CD8-positive, alpha-beta memory T cell (primary cell): Measurements from ENCODE around the gene ZNF268. TPM values are rescaled to one million over a fixed set of nuclear protein-coding genes. Genes with fewer than 3 reads are reported as not detected.

Source experiments
- CTCF ChIA-PET: fragments of 350-600 bp; sonication (Branson Sonifier 250); formaldehyde crosslinking; loops from one replicate; lab custom pipeline; 2021; ENCODE audit warnings: antibody characterized with exemption; lab: Charles Lee
- POLR2A ChIA-PET: fragments of 350-600 bp; sonication (Branson Sonifier 250); formaldehyde crosslinking; loops from one replicate; lab custom pipeline; 2021; ENCODE audit warnings: antibody characterized with exemption; lab: Charles Lee
- DNase-seq, 5 donors: peaks; one replicate each; pipeline versions ENCODE4 v3.0.0 to v3.0.0-alpha.2; 2020 to 2022; ENCODE audit warnings: mixed read lengths in 1 of 5
- H3K27ac ChIP-seq: one replicate; pipeline ENCODE4 v1.7.0; 2013; ENCODE audit warnings: low read depth, mild to moderate bottlenecking, low read length, moderate library complexity
- H3K27me3 ChIP-seq: 2 replicates; pipeline ENCODE4 v1.7.0; 2013; ENCODE audit warnings: low read length, mild to moderate bottlenecking; ENCODE audit not compliant: insufficient read depth, poor library complexity, severe bottlenecking
- H3K36me3 ChIP-seq: 2 replicates; pipeline ENCODE4 v1.7.0; 2013; ENCODE audit warnings: mild to moderate bottlenecking, low read length, moderate library complexity; ENCODE audit not compliant: insufficient read depth
- H3K4me1 ChIP-seq: 2 replicates; pipeline ENCODE4 v1.7.0; 2013; ENCODE audit warnings: mild to moderate bottlenecking, low read length, moderate library complexity; ENCODE audit not compliant: insufficient read depth
- H3K4me3 ChIP-seq: 2 replicates; pipeline ENCODE4 v1.7.0; 2013; ENCODE audit warnings: mild to moderate bottlenecking, low read length
- H3K9me3 ChIP-seq: 2 replicates; pipeline ENCODE4 v1.7.0; 2013; ENCODE audit warnings: mild to moderate bottlenecking, low read length
- H3K27ac Mint-ChIP-seq, 8 donors: one replicate each; pipeline ENCODE4 v1.8.0; 2020 to 2021; ENCODE audit warnings: mixed read lengths in 8 of 8, mild to moderate bottlenecking in 6 of 8, inconsistent platforms in 3 of 8, moderate library complexity in 3 of 8
- H3K27me3 Mint-ChIP-seq, 2 donors: one replicate each; pipeline ENCODE4 v1.8.0; 2020 to 2021; ENCODE audit warnings: mixed read lengths in 2 of 2, mild to moderate bottlenecking in 1 of 2, moderate library complexity in 1 of 2
- H3K36me3 Mint-ChIP-seq, 3 donors: one replicate each; pipeline ENCODE4 v1.8.0; 2020 to 2021; ENCODE audit warnings: mixed read lengths in 3 of 3, inconsistent platforms in 1 of 3, mild to moderate bottlenecking in 1 of 3
- H3K4me1 Mint-ChIP-seq, 3 donors: one replicate each; pipeline ENCODE4 v1.8.0; 2020 to 2021; ENCODE audit warnings: mixed read lengths in 3 of 3, inconsistent platforms in 1 of 3, mild to moderate bottlenecking in 1 of 3
- H3K4me3 Mint-ChIP-seq, 7 donors: one replicate each; pipeline ENCODE4 v1.8.0; 2020 to 2021; ENCODE audit warnings: mixed read lengths in 7 of 7, mild to moderate bottlenecking in 6 of 7, moderate library complexity in 4 of 7, inconsistent platforms in 2 of 7
- H3K9me3 Mint-ChIP-seq, 5 donors: one replicate each; pipeline ENCODE4 v1.8.0; 2020 to 2022; ENCODE audit warnings: mixed read lengths in 5 of 5, mild to moderate bottlenecking in 3 of 5, moderate library complexity in 2 of 5, inconsistent platforms in 1 of 5
- polyA plus RNA-seq: library from polyadenylated mRNA; unstranded; fragments of 300-500 nt; fragmentation: Illumina TruSeq; gene quantifications from one replicate; pipeline ENCODE4 v1.2.3, GENCODE V29; 2021
- total RNA-seq, 2 experiments: library from RNA; stranded (reverse); gene quantifications; one replicate each; pipeline ENCODE4 v1.2.3, GENCODE V29; 2021

The ZNF268 gene
- total and polyA plus RNA-seq, 3 experiments from 2014 or later, result 19.8 to 22.6 (median 22.6) TPM

DNA sequence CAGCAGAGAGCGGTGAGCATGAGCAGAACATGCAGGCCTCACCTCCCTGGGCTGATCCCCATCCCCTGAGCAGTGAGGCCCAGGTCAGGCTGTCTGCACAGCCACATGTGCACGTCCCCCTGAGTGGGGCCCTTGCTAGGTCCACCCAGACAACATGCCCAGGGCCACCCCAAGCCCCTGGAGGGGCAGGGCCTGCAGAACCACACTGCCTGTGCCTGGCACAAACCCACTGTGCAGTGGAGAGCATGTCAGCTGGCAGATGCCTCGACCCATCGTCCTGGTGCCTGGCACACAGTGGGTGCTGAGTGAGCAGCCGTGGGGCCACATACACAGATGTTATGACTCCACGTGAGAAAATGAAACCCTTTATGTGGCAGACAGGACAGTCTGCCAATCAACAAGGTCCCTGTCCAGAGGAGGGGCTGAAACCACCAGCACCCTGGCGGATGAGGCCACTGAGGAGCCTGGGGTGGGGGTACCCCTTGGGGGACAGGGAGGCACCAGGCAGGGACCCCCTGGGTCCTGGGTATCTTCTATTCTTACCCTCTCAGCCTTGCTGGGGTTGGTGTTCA, 46.1 kb downstream of the ZNF268 start:
- no peak for DNase-seq
- H3K4me3 ChIP-seq, result no peak overlapping the region
- peaks cover 0 to 8% (median 0%) of the 10 kb centered on the region in 3 donors for H3K36me3 Mint-ChIP-seq
- no peaks in the 10 kb centered on the region for H3K9me3 ChIP-seq
- no peaks in the 10 kb centered on the region for H3K4me1 Mint-ChIP-seq
- H3K9me3 Mint-ChIP-seq, result peaks cover 0 to 29% (median 18%) of the 10 kb centered on the region in 5 donors
- no peak overlapping the region for H3K4me3 Mint-ChIP-seq
- CTCF ChIA-PET, result no interaction called here
- no peaks in the 10 kb centered on the region for H3K4me1 ChIP-seq
- peaks cover 0 to 8% of the 10 kb centered on the region in 2 donors for H3K27me3 Mint-ChIP-seq
- H3K27ac ChIP-seq, result no peak overlapping the region
- POLR2A ChIA-PET, result no interaction called here
- no peak overlapping the region for H3K27ac Mint-ChIP-seq
- no peaks in the 10 kb centered on the region for H3K36me3 ChIP-seq
- H3K27me3 ChIP-seq, result no peaks in the 10 kb centered on the region

DNA sequence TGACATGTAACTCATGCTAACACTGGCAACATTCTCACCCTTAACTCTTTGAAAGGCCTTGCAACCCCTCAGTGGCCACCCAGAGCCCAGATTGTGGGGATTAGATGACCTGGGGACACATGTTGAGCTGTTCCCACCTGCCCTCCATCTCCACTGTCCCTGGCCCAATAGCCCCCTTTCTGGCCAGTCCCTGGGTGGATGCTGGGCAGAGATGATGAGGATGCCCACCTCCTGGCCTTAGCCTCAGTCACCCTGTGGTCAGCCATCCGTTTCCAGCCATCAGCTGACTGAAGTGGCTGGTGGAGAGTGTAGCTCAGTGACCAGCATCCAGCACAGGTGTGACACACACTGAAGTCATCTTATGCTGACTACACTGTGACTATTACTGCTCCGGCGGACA, 49.7 kb downstream of the ZNF268 start:
- H3K27me3 Mint-ChIP-seq, result peaks cover 0 to 8% of the 10 kb centered on the region in 2 donors
- Histone ChIP-seq H3K27ac (no peak overlapping the region), H3K9me3 (no peaks in the 10 kb centered on the region), H3K4me3 (no peak overlapping the region), H3K4me1 (no peaks in the 10 kb centered on the region), H3K36me3 (no peaks in the 10 kb centered on the region), H3K27me3 (no peaks in the 10 kb centered on the region)
- ChIA-PET CTCF (no interaction called here), POLR2A (no interaction called here)
- H3K9me3 Mint-ChIP-seq, result peaks cover 0 to 16% (median 8%) of the 10 kb centered on the region in 5 donors
- H3K4me3 Mint-ChIP-seq, result no peak overlapping the region
- peaks cover 0 to 14% (median 0%) of the 10 kb centered on the region in 3 donors for H3K36me3 Mint-ChIP-seq
- DNase-seq, result no peak
- no peak overlapping the region for H3K27ac Mint-ChIP-seq
- no peaks in the 10 kb centered on the region for H3K4me1 Mint-ChIP-seq

DNA sequence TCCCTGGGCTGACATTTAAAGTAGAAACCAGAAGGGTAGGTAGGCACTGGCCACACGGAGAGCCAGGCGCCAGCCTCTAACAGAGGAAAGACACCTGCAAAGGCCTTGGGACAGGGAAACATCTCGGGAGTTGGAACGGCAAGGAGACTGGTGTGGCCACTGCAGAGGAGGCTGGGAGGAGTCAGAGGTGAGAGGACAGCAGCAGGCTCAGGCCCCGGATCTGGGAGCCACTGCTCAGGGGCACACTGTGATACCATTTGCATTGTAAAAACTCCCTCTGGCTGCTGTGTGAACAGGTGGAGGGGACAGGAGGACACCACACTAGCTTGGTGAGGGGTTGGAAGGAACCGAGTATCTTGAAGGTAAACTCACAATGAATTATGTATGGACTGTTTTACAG, 51.7 kb downstream of the ZNF268 start:
- Histone ChIP-seq H3K9me3 (no peaks in the 10 kb centered on the region), H3K4me1 (no peaks in the 10 kb centered on the region), H3K36me3 (no peaks in the 10 kb centered on the region), H3K27ac (no peak overlapping the region), H3K27me3 (no peaks in the 10 kb centered on the region), H3K4me3 (no peak overlapping the region)
- Mint-ChIP-seq H3K9me3 (peaks cover 0 to 17% (median 13%) of the 10 kb centered on the region in 5 donors), H3K36me3 (peaks cover 0 to 14% (median 0%) of the 10 kb centered on the region in 3 donors), H3K4me3 (no peak overlapping the region), H3K27me3 (peaks cover 0 to 8% of the 10 kb centered on the region in 2 donors), H3K27ac (peak overlapping the region in 1 of 8 donors; percentile 76), H3K4me1 (no peaks in the 10 kb centered on the region)
- ChIA-PET POLR2A (no interaction called here), CTCF (no interaction called here)
- no peak for DNase-seq

DNA sequence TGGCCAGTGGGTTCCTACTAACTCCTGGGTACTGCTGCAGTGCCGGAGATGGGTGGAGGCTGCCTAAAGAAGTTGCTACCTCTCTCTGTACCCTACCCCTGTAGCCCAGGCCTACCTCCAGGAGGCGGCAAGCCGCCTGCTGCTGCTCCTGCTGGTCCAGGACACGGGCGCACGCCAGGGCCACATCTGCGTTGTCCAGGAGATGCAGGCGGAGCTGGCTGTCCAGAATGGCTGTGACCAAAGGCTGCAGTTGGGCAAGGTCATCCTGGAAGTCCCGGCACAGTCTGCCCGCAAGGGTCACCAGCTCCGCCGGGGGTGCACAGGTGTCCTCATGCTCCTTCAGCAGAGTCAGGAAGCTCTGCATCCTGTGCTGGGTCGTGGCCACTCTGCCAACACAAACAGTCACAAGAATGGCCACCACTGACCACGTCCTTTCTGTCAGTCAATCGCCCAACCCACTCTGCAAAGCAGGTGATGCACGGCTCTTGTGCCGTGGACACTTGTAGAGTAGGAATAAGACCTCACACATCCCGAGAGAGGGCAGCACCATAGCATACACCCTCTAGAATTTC, 52.8 kb downstream of the ZNF268 start:
- Histone ChIP-seq H3K4me3 (no peak overlapping the region), H3K36me3 (no peaks in the 10 kb centered on the region), H3K27ac (no peak overlapping the region), H3K4me1 (no peaks in the 10 kb centered on the region), H3K9me3 (no peaks in the 10 kb centered on the region), H3K27me3 (no peaks in the 10 kb centered on the region)
- ChIA-PET CTCF (no interaction called here), POLR2A (no interaction called here)
- no peaks in the 10 kb centered on the region for H3K4me1 Mint-ChIP-seq
- peaks cover 0 to 15% (median 10%) of the 10 kb centered on the region in 5 donors for H3K9me3 Mint-ChIP-seq
- H3K36me3 Mint-ChIP-seq, result peaks cover 0 to 7% (median 0%) of the 10 kb centered on the region in 3 donors
- peak overlapping the region in 1 of 8 donors; percentile 69 for H3K27ac Mint-ChIP-seq
- DNase-seq, result no peak
- peaks cover 0 to 2% of the 10 kb centered on the region in 2 donors for H3K27me3 Mint-ChIP-seq
- no peak overlapping the region for H3K4me3 Mint-ChIP-seq

DNA sequence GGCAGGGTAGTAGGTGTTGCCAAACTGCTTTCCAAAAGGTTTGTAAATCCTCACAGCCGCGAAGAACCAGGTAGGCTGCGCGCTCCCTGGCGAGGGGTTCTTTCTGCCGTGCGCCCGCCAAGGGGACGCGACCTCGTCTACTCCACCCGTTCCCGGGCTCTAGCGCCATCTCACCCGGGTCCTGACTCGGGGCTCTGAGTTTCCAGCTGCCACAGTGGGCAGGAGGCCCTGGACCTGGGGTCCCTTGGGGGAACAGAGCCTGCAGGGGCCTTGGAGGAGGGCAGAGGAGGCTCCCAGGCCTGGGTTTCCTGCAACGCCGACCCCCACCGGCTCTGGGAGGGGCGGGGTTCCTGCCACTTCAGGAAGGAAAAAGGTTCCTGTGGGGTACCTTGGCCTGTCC, 53.7 kb downstream of the ZNF268 start:
- Histone ChIP-seq H3K27me3 (no peaks in the 10 kb centered on the region), H3K36me3 (no peaks in the 10 kb centered on the region), H3K4me1 (no peaks in the 10 kb centered on the region), H3K4me3 (no peak overlapping the region), H3K27ac (no peak overlapping the region), H3K9me3 (no peaks in the 10 kb centered on the region)
- Mint-ChIP-seq H3K27ac (no peak overlapping the region), H3K36me3 (peaks cover 0 to 7% (median 0%) of the 10 kb centered on the region in 3 donors), H3K9me3 (peaks cover 0 to 16% (median 13%) of the 10 kb centered on the region in 5 donors), H3K4me3 (no peak overlapping the region), H3K27me3 (peaks cover 2 to 5% of the 10 kb centered on the region in 2 donors), H3K4me1 (no peaks in the 10 kb centered on the region)
- ChIA-PET CTCF (no interaction called here), POLR2A (no interaction called here)
- DNase-seq, result no peak

DNA sequence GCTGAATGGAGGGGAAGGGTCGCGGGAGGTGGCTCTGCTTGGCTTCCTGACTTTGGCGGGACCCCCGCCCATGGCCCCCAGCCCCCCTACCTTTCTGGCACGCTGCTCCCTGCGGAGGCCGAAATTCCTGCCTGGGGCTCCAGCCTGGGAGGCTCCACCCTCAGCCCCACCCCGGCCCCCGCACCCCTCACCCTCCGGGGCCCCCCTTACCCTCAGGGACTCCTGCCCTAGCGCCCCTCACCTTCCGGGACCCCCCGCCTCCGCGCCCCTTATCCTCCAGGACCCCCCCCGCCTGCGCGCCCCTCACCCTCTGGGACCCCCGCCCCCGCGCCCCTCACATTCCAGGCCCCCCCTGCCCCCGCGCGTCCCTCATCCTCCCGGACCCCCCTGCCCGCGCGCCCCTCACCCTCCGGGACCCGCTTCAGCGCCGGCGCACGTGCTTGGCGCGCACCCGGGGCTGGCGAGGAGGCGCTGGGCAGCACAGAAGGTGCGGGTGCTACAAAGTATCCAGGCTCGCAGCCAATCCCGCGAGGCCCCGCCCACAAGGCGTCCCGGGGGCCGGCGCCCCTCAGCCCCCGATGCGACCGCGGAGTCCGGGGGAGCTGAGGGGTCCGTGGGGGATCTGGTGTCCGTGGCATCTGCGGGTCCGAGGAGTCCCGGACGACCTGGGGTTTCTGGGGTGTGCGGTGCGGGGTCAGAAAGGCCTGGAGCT, 54.3 kb downstream of the ZNF268 start, which contains the start of gene ANHX:
TSS of gene ANHX (minus strand) at position 477 of the 712 bp plus-strand sequence. CDS start 1,521 bp downstream, outside the sequence.
- no peaks in the 10 kb centered on the region for H3K27me3 ChIP-seq
- no peaks in the 10 kb centered on the region for H3K9me3 ChIP-seq
- Mint-ChIP-seq H3K4me1 (no peaks in the 10 kb centered on the region), H3K27ac (no peak within 1 kb of the TSS), H3K36me3 (peaks cover 0 to 7% (median 0%) of the 10 kb centered on the region in 3 donors), H3K9me3 (peaks cover 0 to 13% (median 12%) of the 10 kb centered on the region in 5 donors), H3K27me3 (peaks cover 2 to 9% of the 10 kb centered on the region in 2 donors), H3K4me3 (no peak within 1 kb of the TSS)
- no peak within 1 kb of the TSS for H3K4me3 ChIP-seq
- H3K4me1 ChIP-seq, result no peaks in the 10 kb centered on the region
- CTCF ChIA-PET, result no interaction called here
- DNase-seq, result no peak
- POLR2A ChIA-PET, result no interaction called here
- H3K27ac ChIP-seq, result no peak within 1 kb of the TSS
- H3K36me3 ChIP-seq, result no peaks in the 10 kb centered on the region

DNA sequence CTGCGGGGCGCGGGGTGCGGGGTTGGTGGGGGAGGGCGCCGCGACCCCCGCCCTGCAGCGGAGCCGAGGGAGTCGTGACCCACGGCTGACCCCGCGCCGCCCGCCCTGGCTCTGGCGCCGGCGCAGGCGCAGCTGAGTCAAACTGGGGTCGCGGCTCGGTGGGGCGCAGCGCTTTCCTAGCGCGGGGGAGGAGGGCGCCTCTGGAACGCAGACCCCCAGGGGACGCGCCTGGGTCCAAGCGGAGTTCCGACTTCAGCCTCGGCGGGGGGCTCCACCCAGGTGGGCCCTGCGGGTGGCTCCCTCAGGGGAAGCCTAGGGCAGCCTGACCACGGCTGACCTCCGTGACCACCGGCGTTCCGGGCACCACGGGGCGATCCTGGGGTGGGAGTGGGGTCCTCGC, 54.8 kb downstream of the ZNF268 start:
- Mint-ChIP-seq H3K36me3 (peaks cover 0 to 7% (median 0%) of the 10 kb centered on the region in 3 donors), H3K27ac (no peak overlapping the region), H3K4me3 (no peak overlapping the region), H3K9me3 (peaks cover 0 to 15% (median 14%) of the 10 kb centered on the region in 5 donors), H3K4me1 (no peaks in the 10 kb centered on the region), H3K27me3 (peaks cover 4 to 13% of the 10 kb centered on the region in 2 donors)
- no peaks in the 10 kb centered on the region for H3K9me3 ChIP-seq
- no peak overlapping the region for H3K27ac ChIP-seq
- H3K36me3 ChIP-seq, result no peaks in the 10 kb centered on the region
- POLR2A ChIA-PET, result no interaction called here
- no peak overlapping the region for H3K4me3 ChIP-seq
- H3K27me3 ChIP-seq, result no peaks in the 10 kb centered on the region
- CTCF ChIA-PET, result no interaction called here
- DNase-seq, result no peak
- H3K4me1 ChIP-seq, result no peaks in the 10 kb centered on the region

DNA sequence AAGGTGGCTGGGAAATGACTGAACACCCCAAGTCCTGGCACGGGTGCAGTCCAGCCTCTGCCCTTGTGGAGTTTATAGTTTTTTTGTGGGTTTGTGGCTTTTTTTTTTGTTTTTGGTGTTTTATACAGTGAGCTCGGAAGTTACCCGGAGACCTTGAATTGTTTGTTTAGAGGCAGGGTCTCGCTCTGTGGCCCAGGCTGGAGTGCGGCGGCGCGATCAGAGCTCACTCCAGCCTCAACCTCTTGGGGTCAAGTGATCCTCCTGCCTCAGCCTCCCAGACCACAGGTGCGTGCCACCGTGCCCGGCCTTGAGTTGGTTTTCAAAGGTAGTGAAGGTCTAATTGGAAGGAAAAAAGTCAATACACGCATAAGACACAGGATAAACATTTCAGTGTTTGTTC, 55.3 kb downstream of the ZNF268 start:
- Mint-ChIP-seq H3K27me3 (peaks cover 4 to 17% of the 10 kb centered on the region in 2 donors), H3K9me3 (peaks cover 0 to 16% (median 14%) of the 10 kb centered on the region in 5 donors), H3K4me3 (no peak overlapping the region), H3K4me1 (no peaks in the 10 kb centered on the region), H3K27ac (no peak overlapping the region), H3K36me3 (peaks cover 0 to 7% (median 0%) of the 10 kb centered on the region in 3 donors)
- Histone ChIP-seq H3K4me1 (no peaks in the 10 kb centered on the region), H3K9me3 (no peaks in the 10 kb centered on the region), H3K36me3 (no peaks in the 10 kb centered on the region), H3K4me3 (no peak overlapping the region), H3K27ac (no peak overlapping the region), H3K27me3 (no peaks in the 10 kb centered on the region)
- DNase-seq, result no peak
- ChIA-PET CTCF (no interaction called here), POLR2A (no interaction called here)
